Prostate gland (tissue), 2 donors: ENCODE measurements around the gene FBLN5.

Source experiments
- POLR2A ChIP-seq: fragments of 450-650 bp; IDR thresholded peaks from one replicate; pipeline ENCODE4 v1.6.1; 2016; ENCODE audit warnings: antibody characterized with exemption, mild to moderate bottlenecking
- POLR2AphosphoS5 ChIP-seq: sonication (generic); formaldehyde crosslinking; IDR thresholded peaks from one replicate; pipeline ENCODE4 v1.6.1; 2017; ENCODE audit warnings: antibody characterized with exemption
- TF ChIP-seq, protein P1 (sequence below), 4 experiments: fragments of 200-600 bp in 2 of 4; fragments of 450-650 bp in 2 of 4; sonication (generic) in 2 of 4; IDR thresholded peaks; 1 replicate in 3 of 4; 2 replicates in 1 of 4; pipeline ENCODE4 v1.5.1; 2016 to 2019; ENCODE audit warnings: antibody characterized with exemption in 4 of 4, mild to moderate bottlenecking in 2 of 4, moderate library complexity in 2 of 4

DNA sequence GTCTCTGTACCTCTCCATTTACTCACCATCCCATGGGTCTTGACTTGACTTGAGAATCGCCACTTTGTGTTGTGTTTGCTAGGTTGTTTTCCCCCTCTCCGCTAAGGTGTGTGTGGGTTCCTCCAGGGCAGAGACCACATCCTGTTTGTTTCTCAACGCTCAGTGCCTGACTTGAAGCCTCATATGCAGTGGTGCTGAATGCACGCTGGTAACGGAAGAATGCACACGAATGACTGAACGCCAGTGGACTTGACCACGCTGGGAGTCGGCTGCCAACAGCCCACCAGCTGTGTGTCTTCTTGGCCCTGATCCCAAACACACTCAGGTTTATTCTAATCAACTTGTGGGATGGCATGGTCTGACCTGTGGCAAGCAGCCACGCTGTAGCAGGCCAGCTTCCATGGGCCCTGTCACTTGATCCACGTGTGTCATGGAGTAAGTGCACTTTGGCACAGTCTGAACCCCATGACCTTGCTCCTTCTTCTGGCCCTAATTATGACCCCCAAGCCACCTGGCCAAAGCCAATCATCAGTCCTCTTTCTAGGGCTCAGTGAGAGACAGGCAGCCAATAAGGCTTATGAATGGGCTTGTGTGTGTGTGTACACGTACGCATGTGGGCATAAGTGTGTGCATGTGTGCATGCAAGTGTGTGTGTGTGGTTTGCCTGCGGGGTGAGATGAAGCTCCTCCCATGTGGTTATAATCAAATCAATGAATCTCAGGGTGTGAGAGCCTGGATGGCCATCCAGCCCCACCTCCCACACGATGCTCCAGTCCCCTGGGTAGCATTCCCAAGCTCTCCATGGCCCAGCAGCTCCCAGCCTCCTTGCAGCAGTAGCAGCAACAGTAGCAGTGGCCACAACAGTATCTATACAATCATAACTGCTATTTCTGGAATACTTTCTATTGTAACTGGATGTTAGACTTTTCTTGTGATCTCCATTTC lies 73.8 kb downstream of the FBLN5 start:
- TF ChIP-seq POLR2AphosphoS5 (no peak), POLR2A (no peak)
- TF ChIP-seq, protein P1, sequence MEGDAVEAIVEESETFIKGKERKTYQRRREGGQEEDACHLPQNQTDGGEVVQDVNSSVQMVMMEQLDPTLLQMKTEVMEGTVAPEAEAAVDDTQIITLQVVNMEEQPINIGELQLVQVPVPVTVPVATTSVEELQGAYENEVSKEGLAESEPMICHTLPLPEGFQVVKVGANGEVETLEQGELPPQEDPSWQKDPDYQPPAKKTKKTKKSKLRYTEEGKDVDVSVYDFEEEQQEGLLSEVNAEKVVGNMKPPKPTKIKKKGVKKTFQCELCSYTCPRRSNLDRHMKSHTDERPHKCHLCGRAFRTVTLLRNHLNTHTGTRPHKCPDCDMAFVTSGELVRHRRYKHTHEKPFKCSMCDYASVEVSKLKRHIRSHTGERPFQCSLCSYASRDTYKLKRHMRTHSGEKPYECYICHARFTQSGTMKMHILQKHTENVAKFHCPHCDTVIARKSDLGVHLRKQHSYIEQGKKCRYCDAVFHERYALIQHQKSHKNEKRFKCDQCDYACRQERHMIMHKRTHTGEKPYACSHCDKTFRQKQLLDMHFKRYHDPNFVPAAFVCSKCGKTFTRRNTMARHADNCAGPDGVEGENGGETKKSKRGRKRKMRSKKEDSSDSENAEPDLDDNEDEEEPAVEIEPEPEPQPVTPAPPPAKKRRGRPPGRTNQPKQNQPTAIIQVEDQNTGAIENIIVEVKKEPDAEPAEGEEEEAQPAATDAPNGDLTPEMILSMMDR (IDR thresholded peaks at IDR 0.05): no peak
